ENCODE data around the gene FLYWCH1. TPM values are rescaled to one million over a fixed set of nuclear protein-coding genes. Genes with fewer than 3 reads are reported as not detected.

The FLYWCH1 gene
- total and polyA plus RNA-seq, 7 donors, result 6.9 to 51.5 (median 28.6) TPM

GRCh38 chr16:2867987-2868789 is 43.5 kb upstream of the FLYWCH1 start:
- WGBS, 2 donors, result 0 to 1% methylated on average over 45 of the region's 45 CpGs
- Histone ChIP-seq H3K9me3 (no peaks in the 10 kb centered on the region), H3K27ac (peak overlapping the region; percentile 84 to 91 (median 90)), H3K4me1 (peaks cover 0 to 6% (median 4%) of the 10 kb centered on the region in 4 donors), H3K4me3 (peak overlapping the region; percentile 56 to 69 (median 61)), H3K27me3 (no peaks in the 10 kb centered on the region), H3K36me3 (no peaks in the 10 kb centered on the region)
- peak; percentile 97 for DNase-seq
- intact Hi-C loops (cut with DNase I), result loop anchor here (5.0 kb wide), 1 partner anchor 186 kb away; the partner anchor contains the start of gene KCTD5
- TF ChIP-seq POLR2A (IDR thresholded peaks at IDR 0.05) (peak; percentile 41 to 55), POLR2AphosphoS5 (IDR thresholded peaks at IDR 0.05) (peak; percentile 54 to 82 (median 70)), EP300 (IDR thresholded peaks at IDR 0.05) (peak in 1 of 4 donors; percentile 7)
- TF ChIP-seq, protein P1, sequence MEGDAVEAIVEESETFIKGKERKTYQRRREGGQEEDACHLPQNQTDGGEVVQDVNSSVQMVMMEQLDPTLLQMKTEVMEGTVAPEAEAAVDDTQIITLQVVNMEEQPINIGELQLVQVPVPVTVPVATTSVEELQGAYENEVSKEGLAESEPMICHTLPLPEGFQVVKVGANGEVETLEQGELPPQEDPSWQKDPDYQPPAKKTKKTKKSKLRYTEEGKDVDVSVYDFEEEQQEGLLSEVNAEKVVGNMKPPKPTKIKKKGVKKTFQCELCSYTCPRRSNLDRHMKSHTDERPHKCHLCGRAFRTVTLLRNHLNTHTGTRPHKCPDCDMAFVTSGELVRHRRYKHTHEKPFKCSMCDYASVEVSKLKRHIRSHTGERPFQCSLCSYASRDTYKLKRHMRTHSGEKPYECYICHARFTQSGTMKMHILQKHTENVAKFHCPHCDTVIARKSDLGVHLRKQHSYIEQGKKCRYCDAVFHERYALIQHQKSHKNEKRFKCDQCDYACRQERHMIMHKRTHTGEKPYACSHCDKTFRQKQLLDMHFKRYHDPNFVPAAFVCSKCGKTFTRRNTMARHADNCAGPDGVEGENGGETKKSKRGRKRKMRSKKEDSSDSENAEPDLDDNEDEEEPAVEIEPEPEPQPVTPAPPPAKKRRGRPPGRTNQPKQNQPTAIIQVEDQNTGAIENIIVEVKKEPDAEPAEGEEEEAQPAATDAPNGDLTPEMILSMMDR (IDR thresholded peaks at IDR 0.05), result peak; percentile 90 to 97 (median 95)

DNA sequence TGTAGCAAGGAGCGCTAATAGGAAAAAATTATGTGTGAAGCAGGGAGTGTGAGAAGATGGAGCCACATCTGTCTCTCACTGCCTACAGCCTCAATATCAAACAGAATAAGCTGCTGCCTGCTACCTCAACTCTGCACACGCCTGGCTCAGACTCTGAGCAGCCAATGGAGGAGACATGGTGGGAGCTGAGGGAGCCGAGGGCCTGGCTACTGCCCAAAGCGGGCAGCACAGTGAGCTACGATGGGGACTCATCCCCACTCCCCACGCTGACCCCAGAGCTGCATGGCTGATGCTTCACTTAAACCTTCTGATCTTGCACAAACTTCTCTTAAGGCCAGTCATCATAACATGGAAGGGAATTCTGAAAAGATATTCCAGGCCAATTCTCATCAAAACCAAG is 39.8 kb upstream of the FLYWCH1 start:
- TF ChIP-seq POLR2AphosphoS5 (IDR thresholded peaks at IDR 0.05) (no peak), EP300 (IDR thresholded peaks at IDR 0.05) (no peak), POLR2A (IDR thresholded peaks at IDR 0.05) (no peak)
- TF ChIP-seq, protein P1 (IDR thresholded peaks at IDR 0.05), result no peak
- H3K4me1 ChIP-seq, result peaks cover 0 to 6% (median 4%) of the 10 kb centered on the region in 4 donors
- no peaks in the 10 kb centered on the region for H3K9me3 ChIP-seq
- WGBS, 2 donors, result 84 to 89% methylated on average over 6 of the region's 6 CpGs
- DNase-seq, result no peak
- H3K27me3 ChIP-seq, result no peaks in the 10 kb centered on the region
- intact Hi-C loops (cut with DNase I), result no loop called here
- H3K4me3 ChIP-seq, result no peak overlapping the region
- no peaks in the 10 kb centered on the region for H3K36me3 ChIP-seq
- no peak overlapping the region for H3K27ac ChIP-seq

DNA sequence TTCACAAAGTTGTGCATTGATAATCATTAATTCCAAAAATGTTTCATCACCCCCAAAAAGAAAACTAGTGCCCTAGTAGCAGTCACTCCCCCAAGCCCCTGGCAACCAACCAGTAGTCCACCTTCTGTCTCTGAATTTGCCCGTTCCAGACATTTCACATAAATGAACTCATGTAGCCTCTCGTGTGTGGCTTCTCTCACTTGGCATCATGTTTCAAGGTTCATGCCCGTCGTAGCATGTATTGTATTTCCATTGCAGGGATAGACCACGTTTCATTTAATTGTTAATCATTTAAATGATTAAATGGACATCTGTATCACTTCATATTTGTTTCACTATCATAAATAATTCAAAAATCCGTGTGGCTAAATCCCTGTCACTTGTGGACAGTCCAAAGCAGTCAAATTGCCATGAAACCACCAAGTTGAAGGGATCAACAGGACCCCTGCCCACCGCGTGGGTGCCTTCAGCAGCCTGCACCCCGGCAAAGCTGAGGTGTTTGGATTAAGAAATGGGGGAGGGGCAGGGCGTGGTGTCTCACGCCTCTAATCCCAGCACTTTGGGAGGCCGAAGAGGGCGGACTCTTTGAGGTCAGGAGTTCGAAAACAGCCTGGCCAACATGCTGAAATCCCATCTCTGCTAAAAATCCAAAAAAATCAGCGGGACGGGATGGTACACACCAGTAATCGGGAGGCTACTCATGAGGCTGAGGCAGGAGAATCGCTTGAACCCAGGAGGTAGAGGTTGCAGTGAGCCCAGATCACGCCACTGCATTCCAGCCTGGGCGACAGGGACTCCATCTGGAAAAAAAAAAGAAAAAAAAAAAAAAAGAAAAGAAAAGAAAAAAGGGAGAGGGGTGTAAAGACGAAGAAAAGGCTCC is 37.5 kb upstream of the FLYWCH1 start:
- Histone ChIP-seq H3K4me1 (no peaks in the 10 kb centered on the region), H3K9me3 (no peaks in the 10 kb centered on the region), H3K27me3 (no peaks in the 10 kb centered on the region), H3K36me3 (no peaks in the 10 kb centered on the region), H3K27ac (peak overlapping the region in 1 of 4 donors; percentile 18), H3K4me3 (no peak overlapping the region)
- TF ChIP-seq EP300 (IDR thresholded peaks at IDR 0.05), result no peak
- no peak for TF ChIP-seq POLR2AphosphoS5 (IDR thresholded peaks at IDR 0.05)
- TF ChIP-seq, protein P1 (IDR thresholded peaks at IDR 0.05), result no peak
- intact Hi-C loops (cut with DNase I), result loop anchor here (2.0 kb wide), 1 partner anchor 53 kb away; no protein-coding TSS in a partner anchor
- no peak for DNase-seq
- 45 to 65% methylated on average over 21 of the region's 21 CpGs for WGBS, 2 donors

DNA sequence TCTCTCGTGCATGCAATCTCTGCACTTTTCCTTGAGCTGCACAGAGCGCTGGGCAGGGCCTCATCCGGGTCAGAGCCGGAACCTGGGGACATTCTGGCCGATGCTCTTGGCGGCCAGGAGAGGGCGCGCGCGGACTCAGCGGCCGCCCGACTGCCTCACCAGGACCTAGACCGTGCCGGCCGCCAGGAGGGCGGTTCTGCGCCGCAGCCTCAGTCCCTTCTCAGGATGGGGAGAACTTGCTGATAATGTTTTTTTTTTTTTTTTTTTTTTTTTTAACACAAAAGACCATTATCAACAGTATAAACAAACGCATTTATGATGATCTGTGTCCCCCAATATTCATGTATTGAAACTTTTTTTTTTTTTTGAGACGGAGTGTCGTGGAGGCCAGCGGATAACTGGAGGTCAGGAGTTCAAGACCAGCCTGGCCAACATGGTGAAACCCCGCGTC is 36.8 kb upstream of the FLYWCH1 start:
- Histone ChIP-seq H3K9me3 (no peaks in the 10 kb centered on the region), H3K4me3 (no peak overlapping the region), H3K4me1 (no peaks in the 10 kb centered on the region), H3K27ac (peak overlapping the region in 1 of 4 donors; percentile 18), H3K36me3 (no peaks in the 10 kb centered on the region), H3K27me3 (no peaks in the 10 kb centered on the region)
- TF ChIP-seq, protein P1 (IDR thresholded peaks at IDR 0.05), result peak; percentile 80 to 96 (median 94)
- TF ChIP-seq POLR2A (IDR thresholded peaks at IDR 0.05) (no peak), POLR2AphosphoS5 (IDR thresholded peaks at IDR 0.05) (peak in 2 of 4 donors; percentile 8 to 22)
- intact Hi-C loops (cut with DNase I), result loop anchor here (2.0 kb wide), 1 partner anchor 52 kb away; no protein-coding TSS in a partner anchor
- peak; percentile 91 for DNase-seq
- WGBS, 2 donors, result 11 to 14% methylated on average over 25 of the region's 25 CpGs
